NCI-H2196 treated with DMSO at 0.1 percent for 48 hours (cell line): ENCODE measurements around the gene PLCH1.

ENCODE experiments used
- DNase-seq: peaks from one replicate; lab custom pipeline; 2025; ENCODE audit not compliant: unreplicated experiment; lab: John Stamatoyannopoulos, UW

PLCH1 gene

DNA sequence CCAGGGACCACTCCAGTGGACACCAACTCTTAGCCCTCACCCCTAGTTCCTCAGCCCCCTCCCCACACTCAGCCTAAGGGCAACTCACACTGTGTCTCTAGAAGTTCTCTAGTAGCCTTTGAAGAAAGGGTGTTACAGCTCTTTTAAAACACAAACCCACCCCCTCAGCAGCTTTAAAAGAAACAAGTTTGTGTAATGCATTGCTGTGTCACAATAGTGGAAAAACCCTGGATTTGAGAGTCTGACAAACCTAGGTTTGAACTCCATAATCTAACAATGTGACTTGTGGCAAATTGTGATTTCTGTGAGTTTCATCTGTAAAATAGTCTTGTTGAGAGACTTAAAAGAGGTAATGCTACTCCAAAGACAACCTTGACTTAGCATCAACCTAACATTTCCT, 54.0 kb downstream of the PLCH1 start:
- no peak for DNase-seq

DNA sequence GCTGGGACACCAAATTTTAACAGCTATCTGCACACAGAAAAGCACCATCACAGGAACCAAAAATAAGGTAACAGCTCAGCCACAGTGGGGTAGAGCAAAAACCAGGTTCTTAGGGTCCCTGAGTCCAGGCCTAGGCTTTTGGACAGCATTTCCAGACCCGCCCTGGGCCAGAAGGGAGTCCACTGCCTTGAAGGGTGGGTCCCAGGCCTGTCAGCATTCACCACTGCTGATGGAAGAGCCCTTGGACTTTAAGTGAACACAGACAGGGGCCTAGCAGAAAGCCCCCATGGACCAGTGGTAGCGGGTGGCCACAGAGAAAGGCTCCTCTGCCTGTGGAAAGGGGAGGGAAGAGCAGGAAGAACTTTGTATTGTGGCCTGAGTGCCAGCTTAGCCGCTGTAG, 56.4 kb downstream of the PLCH1 start:
- no peak for DNase-seq

DNA sequence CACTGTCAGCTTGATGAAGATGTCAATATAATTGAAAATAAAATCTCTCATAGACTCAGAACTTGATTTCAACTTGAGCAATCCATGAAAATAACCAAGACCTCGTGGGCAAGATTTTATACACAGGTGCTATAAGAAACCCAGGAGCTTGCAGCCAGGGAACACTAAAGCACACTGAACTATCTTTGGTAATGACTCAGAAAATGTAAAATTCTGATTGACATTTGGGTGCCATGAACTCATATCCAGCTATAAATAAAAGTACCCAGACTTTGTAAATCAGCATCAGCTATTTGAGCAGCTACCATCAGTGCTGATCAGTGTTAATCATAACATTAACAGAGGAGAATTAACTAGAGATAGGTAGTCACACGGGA, 61.5 kb downstream of the PLCH1 start:
- no peak for DNase-seq

- DNase-seq, result no peak
Observed at GRCh38 chr3:155682426-155683343, 62.2 kb downstream of the PLCH1 start.

DNA sequence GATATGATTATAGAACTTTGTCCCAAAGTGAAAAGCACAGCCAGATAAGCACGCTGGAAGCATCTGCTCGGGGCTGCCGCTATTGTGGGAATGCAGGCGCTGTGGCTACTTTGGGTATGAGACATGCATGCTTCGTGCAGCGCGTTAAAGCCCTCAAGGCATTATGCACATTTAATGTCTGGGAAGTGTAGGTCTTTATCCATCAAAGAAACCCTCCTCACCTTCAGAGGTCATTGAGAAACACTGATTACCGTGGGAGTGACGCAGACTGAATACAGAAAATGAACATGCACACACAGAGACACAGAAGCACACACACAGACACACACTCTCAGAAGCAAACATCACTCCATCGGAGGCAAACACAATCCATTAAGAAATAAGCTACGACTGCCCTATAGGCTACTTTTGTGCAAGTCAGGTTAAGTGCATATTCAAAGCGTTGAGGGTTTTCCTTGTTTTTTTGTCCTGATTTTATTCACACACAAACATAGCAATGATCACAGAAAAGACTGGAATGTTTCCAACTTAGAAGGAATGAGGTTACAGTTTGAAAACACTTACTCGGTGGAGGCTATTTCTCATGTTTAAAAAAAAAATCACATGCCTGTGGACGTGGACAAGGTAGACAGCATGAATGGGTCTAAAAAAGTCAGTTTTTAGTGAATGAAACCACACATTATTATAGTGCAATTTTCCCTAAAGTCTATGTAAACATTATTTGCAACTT, 68.5 kb downstream of the PLCH1 start:
- no peak for DNase-seq

DNA sequence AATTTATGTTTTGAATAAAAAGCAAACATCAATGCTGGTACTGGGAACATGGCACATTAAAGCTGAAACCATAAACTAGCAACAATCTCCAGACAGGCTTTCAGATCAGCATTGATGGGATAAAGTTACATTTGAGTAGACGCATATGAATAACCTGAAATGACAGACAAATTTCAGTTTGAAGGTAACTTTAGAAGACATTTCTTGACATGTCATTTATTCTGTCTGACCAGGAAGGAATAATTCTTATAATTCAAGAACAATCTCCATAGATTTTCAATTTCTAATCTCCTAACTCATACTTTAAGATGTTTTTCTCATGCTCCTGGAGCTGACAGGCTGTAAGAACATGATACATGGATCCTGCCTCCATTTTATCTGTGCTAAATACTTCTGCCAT, 69.8 kb downstream of the PLCH1 start:
- DNase-seq, result no peak

GRCh38 chr3:155673421-155673820, 71.5 kb downstream of the PLCH1 start:
- no peak for DNase-seq

DNA sequence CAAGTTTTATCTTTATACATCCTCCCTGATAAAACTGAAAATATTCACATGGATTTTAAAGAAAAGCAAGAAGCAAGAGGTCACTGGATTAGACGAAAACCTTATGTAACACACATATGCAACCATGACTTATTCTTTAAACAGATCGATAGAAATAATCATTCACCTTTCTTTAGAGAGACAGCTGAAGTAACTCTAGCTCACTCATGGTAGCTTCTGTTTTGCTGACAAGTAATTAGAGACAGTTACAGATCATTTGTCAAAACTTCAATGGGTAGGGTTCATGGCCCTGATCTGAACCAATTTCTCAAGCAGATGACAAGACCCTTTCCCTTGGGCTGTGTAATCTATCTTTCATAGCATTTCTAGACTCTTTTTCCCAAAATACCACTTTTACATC, 74.5 kb downstream of the PLCH1 start:
- DNase-seq, result no peak

- no peak for DNase-seq
Observed at GRCh38 chr3:155667988-155668387, 76.9 kb downstream of the PLCH1 start.

DNA sequence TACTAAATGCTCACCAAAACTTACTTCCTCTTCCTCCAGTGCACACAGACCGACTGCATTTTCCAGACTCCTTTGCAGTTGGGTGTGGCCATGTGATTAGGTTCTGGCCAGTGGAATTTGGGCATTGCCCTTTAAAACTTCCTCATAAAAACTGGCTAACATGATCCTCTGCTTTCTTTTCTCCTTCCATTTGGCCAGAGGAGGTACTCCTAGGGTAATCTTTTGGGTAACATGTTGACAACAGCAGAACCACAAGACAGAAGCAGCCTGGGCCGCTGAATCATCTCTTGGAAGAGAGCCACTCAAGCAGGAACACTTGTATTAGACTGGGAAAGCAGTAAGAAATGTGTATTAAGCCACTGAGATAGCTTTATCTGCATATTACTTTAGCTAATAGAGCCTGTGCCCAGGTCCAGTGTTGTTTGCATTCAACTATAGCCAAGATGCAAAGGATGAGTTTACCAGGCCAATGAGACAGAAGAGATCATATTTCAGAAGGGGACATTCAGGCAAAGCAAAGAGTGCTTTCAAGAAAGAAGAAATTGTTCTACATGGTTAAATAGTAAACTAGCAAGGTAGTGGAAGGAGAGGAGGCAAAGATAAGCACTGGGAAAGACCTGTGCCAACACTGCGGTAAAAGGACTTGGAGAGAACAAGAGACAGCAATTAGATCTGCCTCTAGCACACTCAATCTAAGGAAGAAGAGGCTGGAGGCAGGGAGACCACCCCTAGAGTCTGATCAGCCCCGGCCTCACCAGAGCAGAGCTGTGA, 79.8 kb downstream of the PLCH1 start:
- no peak for DNase-seq

- DNase-seq, result no peak
Observed at GRCh38 chr3:155663467-155664212, 81.2 kb downstream of the PLCH1 start.

- DNase-seq, result no peak
Observed at GRCh38 chr3:155661760-155662159, 83.1 kb downstream of the PLCH1 start.

DNA sequence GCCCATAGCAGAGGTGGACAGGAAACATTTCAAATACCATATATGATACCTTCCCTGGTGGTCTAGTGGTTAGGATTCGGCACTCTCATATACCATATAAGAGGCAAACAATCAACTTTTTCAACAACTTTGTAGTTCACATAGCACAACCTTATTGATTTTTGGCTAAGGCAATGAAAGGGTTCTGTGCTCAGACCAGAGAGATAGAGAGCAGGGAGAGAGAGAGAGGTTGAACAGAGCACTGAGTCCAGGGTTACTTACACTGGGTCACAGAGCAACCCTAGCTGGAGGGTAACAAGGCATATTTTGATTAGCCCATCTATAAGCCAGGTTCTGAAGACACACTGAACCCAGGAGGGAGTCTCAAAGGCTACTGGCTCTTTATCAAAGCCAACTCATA, 83.8 kb downstream of the PLCH1 start:
- no peak for DNase-seq

DNA sequence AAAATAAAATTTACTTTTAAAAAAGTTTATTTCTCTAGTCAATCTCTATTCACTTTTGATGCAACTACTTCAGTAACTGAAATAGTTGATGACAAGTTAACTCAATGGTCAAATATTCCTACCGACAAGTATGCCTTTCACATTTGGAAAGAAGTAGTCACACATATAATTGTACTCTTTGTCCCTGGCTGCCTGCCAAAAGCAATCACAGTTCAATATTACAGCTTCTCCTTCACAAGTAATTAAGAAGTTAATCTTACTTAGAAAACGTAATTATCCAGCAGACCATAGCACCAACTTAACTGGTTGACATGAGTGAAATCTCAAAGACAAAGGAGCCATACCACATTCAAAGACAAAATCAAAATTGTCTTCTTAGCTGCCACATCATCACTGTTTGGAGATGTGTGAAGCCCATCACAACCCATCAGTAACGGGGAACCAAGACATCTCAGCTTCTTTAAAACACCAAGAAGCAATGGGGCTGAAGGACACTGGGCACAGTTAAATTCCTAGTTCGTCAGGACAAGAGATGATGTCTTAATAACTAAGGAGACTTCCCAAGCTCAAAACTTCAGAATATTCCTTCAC, 86.1 kb downstream of the PLCH1 start:
- no peak for DNase-seq

GRCh38 chr3:155658006-155658405, 86.9 kb downstream of the PLCH1 start:
- no peak for DNase-seq

GRCh38 chr3:155657161-155657560, 87.7 kb downstream of the PLCH1 start:
- DNase-seq, result no peak

DNA sequence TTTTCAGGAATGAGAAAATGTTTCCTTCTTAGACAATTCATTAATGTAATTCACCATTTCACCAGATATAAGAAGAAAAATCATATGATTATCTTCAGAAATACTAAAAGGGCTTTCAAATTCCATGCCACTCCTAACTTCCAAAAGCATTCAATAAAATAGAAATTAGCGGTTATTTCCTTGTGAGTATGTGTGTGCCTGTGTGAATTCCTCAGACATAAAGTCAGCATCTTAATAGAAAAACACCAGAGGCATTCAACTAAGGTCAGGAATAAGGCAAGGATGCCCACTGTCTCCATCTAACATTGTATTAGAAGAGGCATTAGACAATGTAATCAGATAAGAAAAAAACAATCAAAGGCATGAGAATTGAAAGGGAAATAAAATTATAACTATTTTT, 88.4 kb downstream of the PLCH1 start:
- no peak for DNase-seq

DNA sequence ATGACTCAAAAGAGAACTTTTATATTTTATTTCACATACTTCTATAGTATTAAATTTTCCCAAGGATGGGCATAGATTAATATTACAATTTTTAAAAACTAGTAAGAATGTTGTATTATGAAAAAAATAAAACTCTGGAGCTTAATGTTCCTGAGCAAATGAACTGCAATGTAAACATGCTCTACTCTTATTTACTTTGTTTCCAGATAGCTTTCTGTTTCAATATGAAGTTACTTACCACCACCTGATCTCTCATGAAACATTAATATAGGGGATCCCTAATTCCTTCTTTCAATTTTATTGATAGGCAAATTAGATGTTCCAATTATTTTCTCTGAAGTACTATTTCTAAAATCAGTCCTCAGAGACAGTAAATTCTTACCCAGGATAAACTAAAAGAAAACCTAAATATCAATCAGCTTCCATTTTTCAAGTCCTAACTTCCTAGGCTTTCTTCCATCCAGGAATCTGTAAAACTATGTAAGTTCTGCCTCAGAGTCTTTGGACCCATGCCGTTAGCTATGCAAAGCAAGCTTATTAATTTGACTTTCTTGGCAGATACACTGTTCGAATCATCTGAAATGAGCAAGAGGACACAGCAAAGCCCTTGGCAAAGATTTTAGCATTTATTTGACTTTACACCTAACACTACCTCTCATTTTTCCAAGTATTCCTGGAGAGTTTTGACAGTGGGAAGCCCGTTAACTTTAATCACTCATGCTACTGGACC, 93.2 kb downstream of the PLCH1 start:
- DNase-seq, result no peak

DNA sequence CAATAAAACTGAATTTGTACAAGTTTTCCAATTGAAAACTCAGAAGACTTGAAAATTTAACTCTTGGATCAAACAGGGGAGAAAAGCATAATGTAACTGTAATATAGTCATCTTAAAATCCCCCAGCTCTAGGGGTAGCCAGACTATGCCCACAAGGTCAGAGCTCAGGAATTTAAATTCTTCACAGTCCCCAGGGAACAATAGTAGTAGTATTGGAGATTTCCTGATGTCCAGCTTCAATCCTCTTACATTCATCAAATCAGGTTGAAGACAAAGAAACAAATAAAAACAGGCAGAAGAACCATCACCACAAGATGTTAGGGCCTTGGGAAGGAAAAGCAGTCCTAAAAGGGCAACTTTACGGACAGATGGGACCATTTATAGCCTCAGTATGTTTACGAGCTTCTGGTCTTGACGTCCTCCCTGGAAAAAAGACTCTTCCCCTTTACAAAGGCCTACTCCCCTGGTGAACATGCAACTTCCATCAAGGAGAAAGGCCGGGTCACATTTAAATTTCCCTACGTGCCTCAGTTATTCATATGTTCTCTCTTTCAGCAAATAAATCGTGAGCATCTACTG, 96.8 kb downstream of the PLCH1 start:
- DNase-seq, result no peak

DNA sequence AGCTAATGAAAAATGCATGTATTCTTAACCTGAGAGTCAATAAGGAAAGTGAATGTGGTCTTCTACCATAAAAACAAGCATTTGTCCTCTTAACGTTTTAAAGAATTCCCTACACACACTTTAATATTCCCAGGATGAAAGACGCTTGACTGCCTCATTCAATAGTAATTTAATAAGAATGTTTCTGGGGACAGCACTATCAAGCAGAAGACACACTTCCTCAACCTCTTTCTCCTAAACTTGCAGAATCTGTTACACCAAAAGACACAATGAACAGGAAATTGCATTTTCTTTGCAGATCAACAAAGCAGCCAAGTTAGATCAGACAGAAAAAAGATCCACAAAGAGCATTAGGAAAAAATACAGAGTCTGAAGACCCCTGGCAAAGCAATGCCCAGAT, 97.7 kb downstream of the PLCH1 start:
- no peak for DNase-seq
